Epidermal melanocyte (primary cell): Measurements from ENCODE around the gene NDNF.

ENCODE experiments used
- DNase-seq: peaks from one replicate; pipeline ENCODE4 v3.0.0; 2011; ENCODE audit warnings: low spot score; ENCODE audit not compliant: insufficient read length

NDNF gene, protein sequence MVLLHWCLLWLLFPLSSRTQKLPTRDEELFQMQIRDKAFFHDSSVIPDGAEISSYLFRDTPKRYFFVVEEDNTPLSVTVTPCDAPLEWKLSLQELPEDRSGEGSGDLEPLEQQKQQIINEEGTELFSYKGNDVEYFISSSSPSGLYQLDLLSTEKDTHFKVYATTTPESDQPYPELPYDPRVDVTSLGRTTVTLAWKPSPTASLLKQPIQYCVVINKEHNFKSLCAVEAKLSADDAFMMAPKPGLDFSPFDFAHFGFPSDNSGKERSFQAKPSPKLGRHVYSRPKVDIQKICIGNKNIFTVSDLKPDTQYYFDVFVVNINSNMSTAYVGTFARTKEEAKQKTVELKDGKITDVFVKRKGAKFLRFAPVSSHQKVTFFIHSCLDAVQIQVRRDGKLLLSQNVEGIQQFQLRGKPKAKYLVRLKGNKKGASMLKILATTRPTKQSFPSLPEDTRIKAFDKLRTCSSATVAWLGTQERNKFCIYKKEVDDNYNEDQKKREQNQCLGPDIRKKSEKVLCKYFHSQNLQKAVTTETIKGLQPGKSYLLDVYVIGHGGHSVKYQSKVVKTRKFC

GRCh38 chr4:121072224-121073003, at the start of gene NDNF:
NDNF (minus strand) TSS chr4:121072535; CDS start chr4:121045837, 26,698 bp downstream.
- DNase-seq = no peak

DNA sequence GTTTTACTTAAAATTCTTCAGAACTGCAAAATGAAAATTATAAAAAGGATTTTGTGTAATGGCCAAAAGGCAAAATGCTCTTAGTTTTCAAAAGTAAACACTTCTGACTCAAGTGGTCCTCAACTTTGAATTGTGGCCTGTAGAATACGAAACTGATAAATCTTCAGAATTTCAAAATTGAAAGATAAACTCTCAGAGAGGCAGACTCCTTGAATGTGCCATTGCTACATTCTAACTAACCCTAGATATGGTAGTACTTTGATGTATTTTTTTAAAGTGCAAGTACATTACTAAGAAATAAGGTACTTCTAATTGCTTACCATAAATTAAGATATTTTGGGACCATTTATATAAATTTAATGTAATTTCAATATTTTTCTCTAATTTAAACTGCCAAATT, 47.4 kb upstream of the NDNF start:
- no peak for DNase-seq

DNA sequence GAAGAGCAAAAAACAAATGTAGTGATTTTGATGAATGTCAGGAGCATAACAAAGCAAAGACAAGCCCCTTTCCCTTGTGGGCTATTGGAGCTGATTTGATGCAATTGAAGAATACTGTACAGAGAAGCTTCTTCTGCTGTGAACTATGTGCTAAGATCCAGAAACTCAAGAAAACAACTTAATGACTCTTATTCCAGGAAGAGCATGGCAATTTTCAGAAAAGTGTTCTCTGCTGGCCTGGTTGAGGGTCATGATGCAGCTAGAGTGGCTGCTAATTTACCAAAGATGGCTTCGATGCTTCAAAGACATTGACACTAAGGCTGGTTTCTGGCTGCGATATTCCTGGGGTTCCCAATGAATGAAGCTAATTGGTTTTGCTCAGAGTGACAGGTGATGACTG, 46.0 kb upstream of the NDNF start:
- no peak for DNase-seq

DNA sequence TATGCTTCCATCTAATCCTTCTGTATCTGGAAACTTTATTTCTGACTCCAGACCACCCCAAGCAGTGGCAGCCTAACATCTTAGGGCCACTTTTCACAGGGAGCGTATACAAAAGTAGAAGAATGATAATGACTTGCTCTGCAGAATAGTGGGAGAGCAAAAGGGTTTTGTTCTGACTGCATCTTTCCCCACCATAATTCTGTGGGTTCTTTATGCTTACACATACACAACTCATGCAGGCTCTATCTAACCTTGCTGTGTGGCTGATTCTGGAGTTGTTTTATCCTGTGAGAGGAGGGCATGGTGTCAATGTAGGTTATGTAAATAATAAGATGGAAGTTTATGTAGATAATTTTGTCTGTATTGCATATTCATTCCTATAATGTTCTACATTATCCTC, 42.4 kb upstream of the NDNF start:
- DNase-seq = no peak

GRCh38 chr4:121112530-121112929, 40.2 kb upstream of the NDNF start:
- no peak for DNase-seq

GRCh38 chr4:121108557-121108956, 36.2 kb upstream of the NDNF start:
- DNase-seq = no peak

DNA sequence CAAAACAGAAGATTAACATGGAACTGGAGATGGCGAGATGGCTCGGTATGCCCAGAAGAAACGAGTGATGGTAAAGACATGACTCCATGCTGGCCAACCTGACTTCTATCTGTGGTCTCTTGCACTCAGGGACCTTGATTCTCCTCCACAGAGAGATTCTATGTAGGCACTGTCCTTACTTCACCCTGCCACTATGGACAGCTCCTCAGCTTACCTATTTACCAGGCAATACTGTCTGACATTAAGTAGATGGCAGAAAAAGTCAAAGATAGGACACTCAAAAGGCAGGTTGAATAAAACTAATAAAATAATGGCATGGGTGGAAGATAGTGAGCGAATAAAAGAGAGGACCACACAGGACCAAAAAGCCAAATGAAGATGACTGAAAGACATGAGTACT, 35.2 kb upstream of the NDNF start:
- DNase-seq = no peak

GRCh38 chr4:121100093-121100775, 27.9 kb upstream of the NDNF start:
- DNase-seq = no peak

GRCh38 chr4:121098266-121098665, 25.9 kb upstream of the NDNF start:
- no peak for DNase-seq

DNA sequence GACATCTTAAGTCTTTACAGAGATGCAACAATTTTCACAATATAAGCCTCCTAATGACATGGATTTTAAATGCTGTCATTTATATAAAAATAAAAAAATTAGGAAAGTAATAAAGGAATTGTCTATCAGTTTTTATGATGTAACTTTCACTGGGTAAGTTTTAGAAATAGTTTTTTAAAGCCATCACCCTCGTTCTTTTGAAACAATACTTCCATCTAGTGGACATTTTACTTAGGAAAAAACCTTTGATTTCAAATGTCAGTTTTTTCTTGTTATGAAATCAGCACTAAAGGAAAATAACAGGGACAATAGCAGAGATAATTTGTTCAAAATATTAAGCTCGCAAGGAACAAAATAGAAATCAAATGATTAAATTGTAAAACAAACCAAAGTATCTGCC, 24.3 kb upstream of the NDNF start:
- DNase-seq = peak; percentile 55

DNA sequence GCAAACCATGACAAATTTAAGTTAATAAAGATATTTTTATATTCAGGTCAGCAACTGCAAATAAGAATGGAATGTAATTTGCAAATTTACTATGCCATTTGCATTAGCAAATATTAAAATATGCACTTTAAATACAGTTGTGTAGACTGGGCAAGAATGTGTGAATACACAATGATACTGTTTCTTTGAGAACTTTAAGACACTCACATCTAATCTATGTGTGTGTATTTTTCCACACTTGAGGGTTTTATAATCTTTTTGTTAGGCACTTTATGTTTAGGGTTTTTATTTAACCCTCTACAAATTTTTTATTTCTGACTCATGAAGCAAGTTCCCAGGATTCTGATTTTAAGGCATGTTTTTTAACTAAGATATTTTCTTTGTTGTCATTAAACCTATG, 23.9 kb upstream of the NDNF start:
- no peak for DNase-seq

- no peak for DNase-seq
These were observed 22.1 kb upstream of the NDNF start for GRCh38 chr4:121094297-121094966.

GRCh38 chr4:121093261-121093660, 20.9 kb upstream of the NDNF start:
- no peak for DNase-seq

GRCh38 chr4:121091941-121092340, 19.6 kb upstream of the NDNF start:
- DNase-seq = no peak

- DNase-seq = no peak
These were observed 16.5 kb upstream of the NDNF start for GRCh38 chr4:121088867-121089266.

- DNase-seq = no peak
These were observed 7.0 kb upstream of the NDNF start for GRCh38 chr4:121079376-121079775.

GRCh38 chr4:121077496-121077895, 5.2 kb upstream of the NDNF start:
- no peak for DNase-seq

- DNase-seq = no peak
These were observed 4.1 kb upstream of the NDNF start for GRCh38 chr4:121076416-121076815.

DNA sequence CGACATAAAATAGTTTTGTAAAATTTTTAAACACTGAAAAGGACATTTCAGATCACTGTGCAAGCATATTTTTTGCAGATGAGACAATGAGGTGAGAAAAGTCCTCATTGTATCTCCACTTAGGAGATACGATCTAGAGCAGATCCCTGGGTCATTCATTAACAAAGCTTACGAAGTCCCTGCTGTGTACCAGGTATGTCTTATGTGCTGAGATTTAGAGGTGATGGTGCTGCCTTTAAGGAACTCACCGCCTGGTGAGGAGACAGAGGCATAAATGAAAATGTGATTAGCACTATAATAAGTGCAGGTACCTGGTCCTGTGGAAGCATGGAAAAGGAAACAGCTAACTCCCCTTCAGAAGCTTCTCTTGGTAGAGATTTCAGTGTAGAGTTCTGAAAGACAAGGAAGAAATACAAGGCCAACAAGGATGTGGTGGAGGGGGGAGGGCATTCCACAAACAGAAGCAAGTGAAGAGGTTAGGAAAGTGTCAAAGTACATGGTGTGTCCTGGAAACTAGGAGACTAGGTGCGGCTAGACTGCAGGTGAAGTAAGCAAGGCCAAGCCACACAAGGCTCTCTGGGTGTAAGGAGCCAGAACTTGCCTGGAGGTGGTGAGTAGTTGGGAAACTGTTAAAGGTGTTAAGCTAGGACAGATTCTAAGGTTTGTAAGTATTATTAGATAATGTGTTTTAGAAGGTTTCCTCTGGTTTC, 1.5 kb upstream of the NDNF start:
- no peak for DNase-seq

DNA sequence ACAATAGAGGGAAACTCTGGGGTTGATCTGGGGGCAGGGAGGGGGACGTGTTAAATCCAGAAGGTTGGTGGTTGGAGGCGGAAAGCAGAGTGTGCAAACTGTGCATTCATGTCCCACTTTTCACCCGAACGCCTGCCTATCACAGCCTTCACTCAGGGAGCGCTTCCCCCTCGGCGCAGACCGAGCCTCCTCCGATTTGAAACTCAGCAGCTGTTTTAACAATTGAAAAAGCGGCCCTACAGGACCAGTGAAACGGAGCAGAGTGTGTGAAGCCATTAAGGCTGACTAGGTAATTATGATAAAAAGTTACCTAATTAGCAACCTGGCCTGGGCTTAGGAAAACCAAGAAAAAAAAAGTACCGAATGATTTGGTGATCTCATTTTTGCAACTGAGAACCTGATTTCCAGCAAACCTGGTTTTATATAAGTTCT, 685 bp upstream of the NDNF start:
- no peak for DNase-seq
